GM19463 (cell line): ENCODE measurements around the gene FEN1.

ENCODE experiments used
- ATAC-seq: cut with Tn5 transposase; IDR thresholded peaks from one replicate; pipeline ENCODE4 v1.9.1; 2021; ENCODE audit warnings: mild to moderate bottlenecking, moderate library complexity; ENCODE audit not compliant: unreplicated experiment

FEN1 gene

DNA sequence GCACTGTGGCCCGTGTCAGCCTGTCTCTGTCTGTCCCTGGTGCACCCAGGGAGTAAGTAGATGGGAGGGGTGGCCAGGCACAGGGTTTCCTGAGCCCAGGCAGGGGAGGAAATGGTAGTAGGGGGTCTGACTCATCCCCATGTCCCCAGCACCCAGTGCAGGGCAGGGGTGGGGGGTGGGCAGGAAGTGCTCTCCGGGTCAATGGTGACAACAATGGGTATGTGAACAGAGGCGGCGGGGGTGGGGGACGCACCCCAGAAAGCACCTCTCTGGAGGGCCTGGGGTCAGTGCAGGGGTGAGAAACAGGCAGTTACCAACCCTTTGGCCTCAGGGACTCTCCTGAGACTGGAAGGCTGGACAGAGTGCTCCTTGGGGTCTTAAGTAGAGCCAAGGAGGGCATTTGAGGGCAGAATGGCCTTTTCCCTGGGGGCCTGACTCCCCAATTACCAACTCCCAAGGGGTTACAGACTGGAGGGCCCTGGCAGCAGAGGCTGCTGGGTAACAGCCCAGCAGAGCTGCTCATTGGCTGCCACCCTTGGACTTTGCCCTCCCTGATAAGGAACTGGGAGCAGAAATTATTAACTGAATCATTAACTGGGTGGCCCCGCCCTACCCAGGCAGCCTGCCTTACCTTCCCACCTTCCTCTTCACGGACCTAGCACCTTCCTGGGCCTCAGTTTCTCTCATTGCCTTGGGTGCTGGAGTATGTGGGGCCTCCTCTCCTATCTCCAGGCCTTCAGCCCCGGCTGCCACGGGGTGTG lies 36.1 kb upstream of the FEN1 start:
- ATAC-seq = peak; percentile 56

DNA sequence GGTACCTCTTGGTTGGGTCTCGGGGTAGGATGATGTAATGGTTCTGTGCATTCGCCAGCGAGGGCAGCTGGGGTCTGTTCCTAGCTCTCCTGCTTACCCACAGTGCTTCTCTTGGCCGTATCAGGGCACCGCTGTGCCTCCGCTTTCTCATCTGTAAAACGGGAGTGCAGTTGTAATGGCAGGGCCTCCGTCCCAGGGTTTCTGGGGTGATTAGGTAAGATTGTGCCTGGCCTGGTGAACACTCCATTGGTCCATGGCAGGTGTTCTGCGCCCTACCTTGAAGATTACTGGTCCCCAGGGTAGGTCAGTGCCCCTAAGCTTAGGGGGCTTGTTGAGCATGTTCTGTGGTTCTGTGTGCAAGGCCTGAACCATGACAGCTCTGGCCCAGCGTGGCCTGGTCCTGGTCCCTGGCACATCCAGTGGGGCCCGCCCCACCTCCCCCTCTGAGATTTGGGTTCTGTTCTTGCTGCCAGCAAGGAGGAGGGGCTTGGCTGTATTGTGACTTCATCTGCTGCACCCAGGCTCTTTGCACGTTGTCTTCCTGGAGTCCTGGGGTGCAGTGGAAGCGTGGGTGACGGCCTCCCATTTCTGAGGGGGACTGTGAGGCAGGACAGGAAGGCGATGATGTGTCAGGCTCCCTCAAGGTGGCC lies 35.4 kb upstream of the FEN1 start:
- no peak for ATAC-seq

DNA sequence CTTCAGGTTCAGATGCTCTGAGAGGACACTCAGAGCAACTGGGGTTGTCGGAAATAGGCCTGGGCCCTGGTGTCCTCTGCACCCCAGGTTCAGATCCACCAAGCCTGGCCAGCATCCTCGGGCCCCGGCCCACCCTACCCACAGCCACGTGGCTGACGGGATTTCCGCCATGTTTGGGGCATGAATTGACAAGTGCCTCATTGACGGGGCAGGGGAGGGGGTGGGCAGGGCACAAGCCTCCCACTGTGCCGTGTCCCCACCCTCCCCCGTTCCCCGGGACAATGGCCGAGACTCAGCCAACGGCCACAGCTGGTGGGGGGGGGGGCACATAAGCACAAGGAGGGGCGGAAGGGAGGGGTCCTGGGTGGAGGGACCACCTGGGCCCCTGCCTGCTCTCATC lies 31.8 kb upstream of the FEN1 start:
- no peak for ATAC-seq

DNA sequence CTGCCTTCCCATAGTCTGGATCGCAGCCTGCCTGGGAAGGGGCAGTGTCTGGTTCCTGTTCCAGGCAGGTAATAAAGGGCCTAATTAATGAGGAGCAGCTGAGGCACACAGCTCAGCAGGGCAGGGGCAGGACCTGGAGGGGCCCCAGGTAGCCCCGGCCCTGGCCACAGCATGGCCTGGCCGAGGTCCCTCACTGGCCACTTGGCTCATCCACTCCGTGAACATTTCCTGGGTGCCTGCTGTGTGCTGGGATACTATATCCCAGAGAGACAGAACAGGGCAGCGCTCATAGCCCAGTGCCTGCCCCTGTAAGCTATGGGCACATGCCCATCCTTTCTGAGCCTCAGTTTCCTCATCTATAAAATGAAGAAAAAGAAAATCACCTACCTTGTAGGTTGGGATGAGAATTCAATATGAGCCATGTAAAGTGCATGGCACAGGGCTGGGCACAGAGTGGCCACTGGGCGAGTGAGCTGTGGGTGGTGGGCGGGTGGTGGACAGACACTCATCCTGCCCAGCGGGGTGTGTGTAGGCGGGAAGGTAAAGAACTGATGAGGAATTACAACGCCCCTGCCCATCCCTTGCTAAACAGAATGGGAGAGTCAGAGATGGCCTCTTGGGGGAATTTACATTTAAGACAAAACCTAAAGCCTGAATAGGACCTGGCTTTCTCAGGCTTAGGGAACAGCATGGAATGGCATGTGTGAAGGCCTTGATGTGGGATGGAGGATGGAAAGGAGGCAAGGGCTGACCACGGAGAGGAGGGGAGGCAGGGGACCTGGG lies 31.1 kb upstream of the FEN1 start:
- no peak for ATAC-seq

DNA sequence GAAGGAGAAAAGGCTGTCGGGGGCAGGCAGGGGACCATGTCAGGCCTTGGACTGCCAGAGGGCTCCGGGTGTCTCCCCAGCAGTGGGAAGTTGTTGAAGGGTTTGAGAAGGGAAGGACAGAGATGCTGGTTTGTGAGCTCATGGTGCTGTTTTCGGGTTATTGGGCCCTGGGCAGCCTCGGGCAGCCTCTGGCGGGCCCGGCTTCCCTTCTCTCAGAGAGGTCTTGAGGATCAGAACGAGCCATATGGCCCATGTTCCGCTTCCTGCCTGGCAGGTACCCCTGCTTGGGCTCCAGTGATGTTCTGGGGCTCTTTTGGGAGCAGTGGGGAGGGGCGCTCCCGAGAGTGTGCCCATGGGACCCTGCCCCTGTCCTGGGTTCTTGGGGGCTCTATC lies 30.5 kb upstream of the FEN1 start:
- ATAC-seq = no peak

DNA sequence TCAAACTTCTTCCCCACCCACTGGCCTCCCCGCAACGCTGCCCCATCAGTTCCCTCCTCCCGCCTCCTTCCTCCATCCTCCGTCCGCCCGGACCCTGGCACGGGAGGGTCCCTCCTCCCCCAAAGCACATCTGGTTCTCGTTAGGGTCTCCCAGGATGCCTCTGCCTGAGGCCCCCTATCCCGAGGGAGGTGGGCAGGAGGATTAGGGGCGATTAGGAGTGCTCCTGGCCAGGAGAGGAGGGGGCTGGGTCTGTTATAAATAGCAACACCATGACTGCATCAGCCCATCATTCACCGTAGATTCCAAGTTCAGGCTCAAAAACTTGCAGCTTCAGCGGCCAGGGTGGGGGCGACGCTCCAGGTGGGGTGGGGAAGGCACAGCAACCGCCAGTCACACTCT lies 29.9 kb upstream of the FEN1 start:
- no peak for ATAC-seq

DNA sequence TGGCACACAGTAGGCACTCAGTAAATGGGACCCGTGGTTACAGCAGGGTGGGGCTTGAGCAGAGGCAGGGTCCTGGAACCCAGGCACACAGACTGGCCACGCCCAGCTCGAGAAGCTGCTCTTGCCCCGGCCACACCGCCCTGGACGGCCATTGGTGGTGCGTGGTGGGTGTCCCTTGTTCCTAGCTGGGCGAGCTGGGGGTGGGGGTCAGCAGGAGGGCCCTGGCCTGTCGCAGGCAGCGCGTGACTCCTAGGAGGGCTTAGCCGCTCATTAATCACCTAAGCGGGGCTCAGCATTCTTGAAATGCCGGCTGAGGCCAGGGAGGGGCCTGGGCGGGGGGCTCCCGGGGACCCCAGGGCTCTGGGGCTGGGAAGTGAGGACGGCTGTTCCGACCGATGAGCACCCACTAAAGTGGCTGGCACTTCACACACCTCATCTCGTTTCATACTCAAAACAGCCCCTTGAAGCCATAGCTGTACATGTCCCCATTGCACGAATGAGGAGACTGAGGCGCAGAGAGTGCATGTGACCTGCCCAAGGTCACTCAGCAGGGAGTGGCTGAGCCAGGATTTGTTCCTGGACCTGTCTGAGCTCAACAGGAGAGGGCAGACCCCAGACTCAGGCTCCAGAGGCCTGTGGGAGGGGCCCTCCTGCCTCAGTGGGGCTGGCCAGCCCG lies 28.6 kb upstream of the FEN1 start:
- no peak for ATAC-seq

DNA sequence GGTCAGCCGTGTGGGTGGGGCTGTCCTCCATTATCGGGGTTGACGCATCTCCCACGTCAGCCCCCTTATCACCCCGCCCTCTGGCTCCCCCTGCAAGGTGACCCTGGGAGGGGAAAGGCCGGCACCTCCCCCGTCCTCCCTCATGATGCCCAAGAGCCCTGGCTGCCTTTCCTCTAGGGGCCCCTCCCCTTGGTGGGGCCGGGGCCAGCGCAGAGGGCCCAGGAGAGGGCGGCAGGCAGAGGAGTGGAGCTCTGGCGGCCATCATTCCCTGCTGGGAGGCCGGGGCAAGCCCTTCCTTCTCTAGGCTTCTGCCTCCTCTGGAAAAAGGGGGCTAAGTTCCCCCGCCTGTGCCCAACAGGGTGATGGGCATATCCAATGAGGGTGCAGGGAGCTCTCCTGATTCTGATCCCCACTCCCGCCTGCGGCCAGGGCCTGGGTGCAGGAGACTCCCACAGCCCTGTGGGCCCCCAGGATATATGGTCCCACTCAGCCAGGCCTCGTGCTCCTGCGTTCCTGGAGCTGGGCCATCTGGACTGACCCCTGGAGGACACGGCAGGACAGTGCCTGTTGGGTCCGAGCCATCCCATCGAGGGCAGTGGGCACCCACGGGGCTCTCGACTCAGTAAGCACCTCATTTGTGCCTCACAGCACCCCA lies 28.0 kb upstream of the FEN1 start:
- no peak for ATAC-seq

DNA sequence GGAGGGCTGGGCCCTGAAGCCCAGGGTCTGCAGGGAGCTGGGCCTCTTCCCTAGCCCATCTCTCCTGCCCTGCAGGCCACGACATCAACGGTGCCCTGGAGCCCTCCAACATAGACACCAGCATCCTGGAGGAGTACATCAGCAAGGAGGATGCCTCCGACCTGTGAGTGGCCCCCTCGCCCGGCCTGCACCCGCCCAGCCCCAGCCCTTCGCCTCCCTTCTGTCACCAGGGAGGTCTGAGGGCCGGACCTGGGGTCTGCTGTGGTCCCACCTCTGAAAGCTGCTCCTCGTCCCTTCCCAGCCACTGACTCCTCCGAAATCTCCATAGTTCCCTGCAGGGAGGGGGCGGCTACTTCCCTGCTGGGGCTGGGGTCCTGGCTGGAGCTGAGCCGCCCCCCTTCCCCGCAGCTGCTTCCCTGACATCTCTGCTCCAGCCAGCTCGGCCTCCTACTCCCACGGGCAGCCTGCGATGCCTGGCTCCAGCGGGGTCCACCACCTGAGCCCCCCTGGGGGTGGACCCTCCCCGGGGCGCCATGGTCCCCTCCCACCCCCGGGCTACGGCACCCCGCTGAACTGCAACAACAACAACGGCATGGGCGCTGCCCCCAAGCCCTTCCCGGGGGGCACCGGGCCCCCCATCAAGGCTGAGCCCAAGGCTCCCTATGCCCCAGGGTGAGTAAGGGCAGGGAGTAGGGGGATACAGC lies 27.0 kb upstream of the FEN1 start:
- ATAC-seq = no peak

DNA sequence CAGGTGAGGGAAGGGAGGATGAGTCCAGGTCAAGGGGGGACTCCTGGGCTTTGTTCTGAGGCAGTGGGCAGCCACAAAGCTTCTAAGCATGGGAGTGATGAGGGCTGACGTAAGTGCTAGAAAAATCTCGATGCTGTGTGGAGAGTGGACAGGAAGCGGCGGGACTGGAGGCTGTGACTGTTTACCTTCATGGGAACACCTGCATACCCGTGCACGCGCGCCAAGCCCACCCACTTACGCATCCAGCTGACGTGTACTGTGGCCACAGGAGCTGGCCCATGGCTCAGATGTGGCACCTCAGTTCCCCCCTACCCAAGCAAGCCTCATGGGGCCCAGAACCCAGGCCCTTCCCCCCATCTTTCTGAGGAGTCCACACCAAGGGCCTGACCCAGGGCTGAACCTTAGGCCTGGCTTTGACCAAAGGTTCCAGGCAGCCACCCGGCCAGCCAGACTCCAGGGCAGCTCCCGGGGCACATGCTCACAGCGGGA lies 26.3 kb upstream of the FEN1 start:
- ATAC-seq = no peak

DNA sequence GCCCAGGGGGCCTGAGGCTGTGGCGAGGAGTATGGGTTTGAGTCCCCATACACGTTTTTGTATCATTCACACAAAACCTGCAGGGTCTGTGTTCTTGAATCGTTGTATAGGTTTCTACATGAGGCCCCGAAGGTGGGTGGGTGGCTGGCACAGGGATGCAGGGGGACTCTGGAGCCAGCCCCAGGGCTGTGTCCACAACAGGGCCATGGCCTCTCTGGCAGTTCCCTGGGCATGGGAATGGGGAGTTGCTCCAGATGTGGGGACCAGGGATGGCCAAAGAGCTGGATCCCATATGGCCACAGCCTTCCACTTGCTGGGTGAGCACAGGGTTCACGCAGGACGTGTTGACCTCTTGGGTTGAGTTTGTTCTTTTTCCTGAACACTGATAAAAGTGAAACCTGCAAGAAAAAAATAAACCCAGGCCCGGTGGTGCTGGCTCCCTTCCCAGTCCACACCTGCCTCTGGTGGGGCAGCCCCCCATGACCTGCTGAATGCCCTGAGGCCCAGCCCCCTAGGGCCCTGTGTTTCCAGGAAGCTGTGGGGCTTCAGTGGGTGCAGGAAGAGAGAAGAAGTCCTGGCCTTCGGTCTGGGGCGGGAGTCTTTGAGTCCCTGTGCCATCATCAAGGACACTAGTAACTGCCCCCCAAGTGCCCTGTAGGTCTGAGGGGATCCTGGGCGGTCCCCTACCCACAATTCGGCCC lies 24.2 kb upstream of the FEN1 start:
- no peak for ATAC-seq

DNA sequence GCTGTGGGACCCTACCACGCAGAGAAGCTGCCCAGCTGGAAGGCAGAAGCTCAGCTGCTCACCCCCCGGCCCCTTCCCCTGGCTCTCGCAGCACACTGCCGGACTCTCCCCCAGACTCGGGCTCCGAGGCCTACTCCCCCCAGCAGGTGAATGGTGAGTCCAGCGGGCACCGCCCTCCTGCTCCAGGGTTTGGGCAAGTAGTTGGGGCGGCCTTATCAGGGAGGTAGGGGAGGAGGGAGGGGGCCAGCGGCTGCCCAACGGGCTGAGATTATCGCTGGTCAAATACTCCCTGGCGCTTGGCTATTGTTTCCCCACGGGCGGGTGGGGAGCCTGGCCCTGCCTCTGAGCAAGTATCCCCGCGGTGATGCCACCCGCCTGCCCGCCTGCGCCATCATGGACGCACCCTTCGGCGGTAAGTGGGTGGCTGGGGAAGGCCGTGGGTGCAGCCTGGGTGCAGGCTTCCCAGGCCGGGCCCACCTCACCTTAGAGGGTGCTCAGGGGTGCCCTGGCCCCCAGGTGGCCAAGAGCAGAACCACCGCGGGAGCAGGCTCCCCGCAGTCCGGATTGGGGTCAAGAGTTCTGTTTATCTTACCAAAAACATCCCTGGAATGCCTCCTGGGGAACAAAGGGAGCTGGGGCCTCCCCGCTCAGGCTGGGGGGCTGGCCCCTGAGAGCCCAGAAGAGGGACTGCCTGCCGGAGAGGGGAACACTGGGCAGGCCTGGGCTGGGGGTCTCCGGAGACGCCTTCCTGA lies 23.4 kb upstream of the FEN1 start:
- no peak for ATAC-seq

DNA sequence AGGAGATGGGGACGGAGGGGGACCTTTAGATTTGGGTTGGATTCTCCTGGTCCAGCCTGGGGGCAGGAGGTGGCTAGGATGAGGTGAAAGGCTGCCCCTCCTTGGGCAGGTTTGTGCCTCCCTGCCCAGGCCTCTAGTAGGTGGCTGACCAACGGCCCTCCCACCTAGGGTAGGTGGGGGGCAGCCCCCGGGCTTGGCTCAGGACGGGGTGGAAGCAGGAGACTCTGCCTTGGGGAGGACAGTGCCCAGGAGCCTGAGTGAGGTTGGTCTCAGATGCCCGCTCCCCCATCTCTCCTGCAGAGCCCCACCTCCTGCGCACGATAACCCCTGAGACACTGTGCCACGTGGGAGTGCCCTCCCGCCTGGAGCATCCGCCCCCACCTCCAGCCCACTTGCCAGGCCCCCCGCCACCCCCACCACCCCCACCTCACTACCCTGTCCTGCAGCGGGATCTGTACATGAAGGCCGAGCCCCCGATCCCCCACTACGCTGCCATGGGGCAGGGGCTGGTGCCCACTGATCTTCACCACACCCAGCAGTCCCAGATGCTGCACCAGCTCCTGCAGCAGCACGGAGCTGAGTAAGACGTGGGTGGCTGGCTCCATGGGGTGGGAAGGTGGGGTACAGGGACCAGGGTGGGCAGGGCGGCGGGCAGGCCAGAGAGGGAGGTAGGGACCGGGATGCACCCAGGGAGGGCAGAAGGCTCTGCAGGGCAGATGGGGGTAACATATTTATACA lies 22.6 kb upstream of the FEN1 start:
- ATAC-seq = no peak

DNA sequence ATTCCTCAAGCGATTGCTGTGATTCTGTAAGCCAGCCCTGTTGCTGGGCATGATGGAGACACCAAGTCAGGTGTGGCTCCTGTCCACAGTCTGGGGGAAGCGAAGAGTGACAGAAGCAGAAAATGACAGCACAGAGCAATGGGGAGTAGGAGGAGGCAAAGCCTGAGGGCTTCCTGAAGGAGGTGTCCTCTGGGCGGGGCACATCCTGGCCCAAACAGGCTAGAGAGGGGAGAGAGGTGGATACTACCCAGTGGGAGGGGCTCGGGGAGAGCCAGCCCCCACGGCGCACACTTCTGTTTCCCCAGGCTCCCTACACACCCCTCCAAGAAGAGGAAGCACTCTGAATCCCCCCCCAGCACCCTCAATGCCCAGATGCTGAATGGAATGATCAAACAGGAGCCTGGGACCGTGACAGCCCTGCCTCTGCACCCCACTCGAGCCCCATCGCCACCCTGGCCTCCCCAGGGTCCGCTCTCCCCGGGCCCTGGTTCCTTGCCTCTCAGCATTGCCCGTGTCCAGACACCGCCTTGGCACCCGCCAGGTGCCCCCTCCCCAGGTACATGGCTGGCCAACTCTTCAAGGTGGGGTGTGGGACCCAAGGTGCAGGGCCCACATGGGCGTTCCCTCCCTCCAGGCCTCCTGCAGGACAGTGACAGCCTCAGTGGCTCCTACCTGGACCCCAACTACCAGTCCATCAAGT lies 21.4 kb upstream of the FEN1 start:
- no peak for ATAC-seq

DNA sequence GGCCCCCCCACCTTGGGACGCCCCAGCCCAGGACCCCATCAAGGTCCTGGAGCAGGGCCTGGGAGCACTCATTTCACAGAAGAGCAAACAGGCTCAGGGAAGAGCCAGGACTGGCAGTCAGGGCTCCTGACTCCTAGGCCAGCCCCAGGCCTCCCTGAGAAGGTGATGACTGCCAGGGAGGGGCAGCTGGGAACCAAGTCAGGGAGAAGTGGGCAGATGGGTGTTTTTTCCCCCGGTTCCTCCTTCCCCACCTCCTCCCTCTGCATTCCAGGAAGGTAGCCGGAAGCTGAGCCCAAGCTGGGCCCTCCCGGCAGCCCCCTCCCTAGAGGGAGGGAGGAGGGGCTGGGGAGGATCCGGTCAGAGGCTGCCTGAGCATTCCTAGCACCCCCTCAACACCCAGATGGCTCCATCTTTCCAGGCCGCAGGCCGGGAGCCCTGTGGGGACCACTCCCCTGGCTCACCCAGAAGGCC lies 20.7 kb upstream of the FEN1 start:
- ATAC-seq = no peak

DNA sequence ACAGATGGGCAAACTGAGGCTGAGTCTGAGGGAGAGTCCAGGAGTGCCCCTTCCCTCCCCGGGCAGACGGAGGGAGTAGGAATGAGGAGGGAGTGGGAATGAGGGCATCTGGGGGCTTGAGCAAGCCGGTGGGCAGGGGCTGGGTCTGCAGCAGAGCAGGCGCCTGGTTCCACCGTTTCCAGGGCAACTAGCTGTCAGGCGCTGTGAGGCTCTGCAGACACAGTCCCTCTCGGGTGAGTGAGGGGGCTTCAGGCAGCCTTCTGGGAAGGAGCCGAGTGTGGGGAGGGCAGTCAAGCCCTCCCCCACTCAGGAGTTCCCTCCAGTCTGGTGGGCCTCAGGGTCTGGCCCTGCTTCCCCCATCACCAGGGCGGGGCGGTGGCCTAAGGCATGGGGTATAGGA lies 19.4 kb upstream of the FEN1 start:
- ATAC-seq = no peak

DNA sequence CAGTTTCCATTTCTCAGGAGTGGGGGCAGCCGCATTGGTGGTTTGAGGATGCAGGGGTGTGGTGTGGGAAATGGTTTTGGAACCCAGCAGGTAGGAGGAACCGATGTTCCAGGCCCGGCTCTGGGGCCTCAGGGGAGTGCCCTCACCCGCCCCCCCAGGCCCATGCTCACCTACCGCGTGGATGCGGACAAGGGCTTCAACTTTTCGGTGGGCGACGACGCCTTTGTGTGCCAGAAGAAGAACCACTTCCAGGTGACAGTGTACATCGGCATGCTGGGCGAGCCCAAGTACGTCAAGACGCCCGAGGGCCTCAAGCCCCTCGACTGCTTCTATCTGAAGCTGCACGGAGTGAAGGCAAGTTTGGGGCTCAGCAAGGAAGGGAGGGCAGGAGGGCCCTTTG lies 18.9 kb upstream of the FEN1 start:
- no peak for ATAC-seq
